WERI-Rb-1 (cell line): ENCODE measurements around the gene GPRC5D.

ENCODE experiments used
- DNase-seq: peaks from one replicate; pipeline ENCODE4 v3.0.0-alpha.2; 2020
- H3K27ac ChIP-seq: fragments of 250-450 bp; sonication (Bioruptor Pico); 2 replicates; pipeline ENCODE4 v1.5.1; 2020; ENCODE audit warnings: mild to moderate bottlenecking, moderate library complexity
- H3K27me3 ChIP-seq: fragments of 250-450 bp; sonication (Bioruptor Pico); 2 replicates; pipeline ENCODE4 v1.5.1; 2021; ENCODE audit warnings: mild to moderate bottlenecking, low read depth, moderate library complexity; ENCODE audit not compliant: insufficient read depth, severe bottlenecking
- H3K36me3 ChIP-seq: fragments of 250-450 bp; sonication (Bioruptor Pico); 2 replicates; pipeline ENCODE4 v1.5.1; 2020; ENCODE audit warnings: mild to moderate bottlenecking, moderate library complexity
- H3K4me3 ChIP-seq: 2 replicates; pipeline ENCODE4 v1.5.1; 2011; ENCODE audit warnings: low read depth, mild to moderate bottlenecking, control low read depth, low read length
- H3K9me3 ChIP-seq: fragments of 250-450 bp; sonication (Bioruptor Pico); 2 replicates; pipeline ENCODE4 v1.5.1; 2021; ENCODE audit warnings: mild to moderate bottlenecking, moderate library complexity; ENCODE audit not compliant: severe bottlenecking
- CTCF ChIP-seq: IDR thresholded peaks from 2 replicates; pipeline ENCODE4 v1.5.1; 2011; ENCODE audit warnings: low read depth, mild to moderate bottlenecking, control low read depth, inconsistent platforms, low read length

Gene GPRC5D

GRCh38 chr12:12954356-12954755 lies 2.4 kb upstream of the GPRC5D start:
- Histone ChIP-seq H3K27ac (no peak overlapping the region), H3K9me3 (no peaks in the 10 kb centered on the region), H3K27me3 (no peaks in the 10 kb centered on the region), H3K36me3 (no peaks in the 10 kb centered on the region), H3K4me3 (no peak overlapping the region)
- TF ChIP-seq CTCF = no peak
- DNase-seq = peak; percentile 36

- Histone ChIP-seq H3K27ac (no peak overlapping the region), H3K27me3 (no peaks in the 10 kb centered on the region), H3K36me3 (no peaks in the 10 kb centered on the region), H3K4me3 (no peak overlapping the region), H3K9me3 (no peaks in the 10 kb centered on the region)
- TF ChIP-seq CTCF = no peak
- DNase-seq = no peak
Measured at GRCh38 chr12:12951504-12951903, 466 bp downstream of the GPRC5D start.

- TF ChIP-seq CTCF = no peak
- Histone ChIP-seq H3K9me3 (no peaks in the 10 kb centered on the region), H3K27me3 (no peaks in the 10 kb centered on the region), H3K27ac (no peak overlapping the region), H3K36me3 (no peaks in the 10 kb centered on the region), H3K4me3 (no peak overlapping the region)
- no peak for DNase-seq
Measured at GRCh38 chr12:12947902-12948301, 4.1 kb downstream of the GPRC5D start.

GRCh38 chr12:12946686-12947355 lies 5.1 kb downstream of the GPRC5D start:
- H3K27ac ChIP-seq = no peak overlapping the region
- TF ChIP-seq CTCF = no peak
- no peaks in the 10 kb centered on the region for H3K36me3 ChIP-seq
- H3K27me3 ChIP-seq = no peaks in the 10 kb centered on the region
- no peak for DNase-seq
- no peaks in the 10 kb centered on the region for H3K9me3 ChIP-seq
- H3K4me3 ChIP-seq = no peak overlapping the region

- DNase-seq = no peak
- H3K27me3 ChIP-seq = no peaks in the 10 kb centered on the region
- no peaks in the 10 kb centered on the region for H3K36me3 ChIP-seq
- no peak overlapping the region for H3K4me3 ChIP-seq
- H3K9me3 ChIP-seq = no peaks in the 10 kb centered on the region
- no peak for TF ChIP-seq CTCF
- H3K27ac ChIP-seq = no peak overlapping the region
Measured at GRCh38 chr12:12945591-12945990, 6.4 kb downstream of the GPRC5D start.
